GM19240 (cell line): ENCODE results near the gene SUSD3.

Experiments
- DNase-seq: peaks from one replicate; pipeline ENCODE4 v3.0.0; 2011; ENCODE audit warnings: low spot score; ENCODE audit not compliant: insufficient read length

Gene SUSD3

GRCh38 chr9:93072383-93072795, 13.9 kb downstream of the SUSD3 start:
- DNase-seq, result no peak

GRCh38 chr9:93076101-93076791, 17.7 kb downstream of the SUSD3 start:
- DNase-seq, result no peak

GRCh38 chr9:93076792-93077128, 18.3 kb downstream of the SUSD3 start:
- no peak for DNase-seq

GRCh38 chr9:93077367-93077766, 18.9 kb downstream of the SUSD3 start:
- no peak for DNase-seq

GRCh38 chr9:93077811-93078210, 19.3 kb downstream of the SUSD3 start:
- DNase-seq, result no peak

- no peak for DNase-seq
Measured at GRCh38 chr9:93079371-93079770, 20.9 kb downstream of the SUSD3 start.

- DNase-seq, result no peak
Measured at GRCh38 chr9:93080406-93080805, 21.9 kb downstream of the SUSD3 start.

GRCh38 chr9:93081081-93081529, 22.6 kb downstream of the SUSD3 start:
- DNase-seq, result no peak

GRCh38 chr9:93081931-93082330, 23.4 kb downstream of the SUSD3 start:
- DNase-seq, result no peak

GRCh38 chr9:93082841-93083411, 24.4 kb downstream of the SUSD3 start:
- no peak for DNase-seq

GRCh38 chr9:93083592-93084470, 25.3 kb downstream of the SUSD3 start:
- no peak for DNase-seq

GRCh38 chr9:93084471-93084881, 26.0 kb downstream of the SUSD3 start:
- no peak for DNase-seq

GRCh38 chr9:93085676-93086075, 27.2 kb downstream of the SUSD3 start:
- no peak for DNase-seq

- DNase-seq, result no peak
Measured at GRCh38 chr9:93086447-93087224, 28.1 kb downstream of the SUSD3 start.

- no peak for DNase-seq
Measured at GRCh38 chr9:93087971-93088655, 29.6 kb downstream of the SUSD3 start.

- no peak for DNase-seq
Measured at GRCh38 chr9:93088656-93089015, 30.1 kb downstream of the SUSD3 start.

GRCh38 chr9:93089024-93089423, 30.5 kb downstream of the SUSD3 start:
- no peak for DNase-seq

- DNase-seq, result no peak
Measured at GRCh38 chr9:93089481-93089991, 31.0 kb downstream of the SUSD3 start.

- no peak for DNase-seq
Measured at GRCh38 chr9:93090091-93090655, 31.7 kb downstream of the SUSD3 start.

GRCh38 chr9:93091056-93091452, 32.6 kb downstream of the SUSD3 start:
- no peak for DNase-seq
